Activated CD8-positive, alpha-beta memory T cell treated with anti-CD3 and anti-CD28 coated beads, Interleukin-2, amount 50 U/mL, for 24 hours (primary cell): ENCODE data around the gene ESPNL.

Source experiments
- DNase-seq: peaks from one replicate; pipeline ENCODE4 v3.0.0-alpha.2; 2020; ENCODE audit errors: extremely low read depth

The ESPNL gene

GRCh38 chr2:238097988-238098871 lies 1.9 kb upstream of the ESPNL start:
- DNase-seq, result no peak

DNA sequence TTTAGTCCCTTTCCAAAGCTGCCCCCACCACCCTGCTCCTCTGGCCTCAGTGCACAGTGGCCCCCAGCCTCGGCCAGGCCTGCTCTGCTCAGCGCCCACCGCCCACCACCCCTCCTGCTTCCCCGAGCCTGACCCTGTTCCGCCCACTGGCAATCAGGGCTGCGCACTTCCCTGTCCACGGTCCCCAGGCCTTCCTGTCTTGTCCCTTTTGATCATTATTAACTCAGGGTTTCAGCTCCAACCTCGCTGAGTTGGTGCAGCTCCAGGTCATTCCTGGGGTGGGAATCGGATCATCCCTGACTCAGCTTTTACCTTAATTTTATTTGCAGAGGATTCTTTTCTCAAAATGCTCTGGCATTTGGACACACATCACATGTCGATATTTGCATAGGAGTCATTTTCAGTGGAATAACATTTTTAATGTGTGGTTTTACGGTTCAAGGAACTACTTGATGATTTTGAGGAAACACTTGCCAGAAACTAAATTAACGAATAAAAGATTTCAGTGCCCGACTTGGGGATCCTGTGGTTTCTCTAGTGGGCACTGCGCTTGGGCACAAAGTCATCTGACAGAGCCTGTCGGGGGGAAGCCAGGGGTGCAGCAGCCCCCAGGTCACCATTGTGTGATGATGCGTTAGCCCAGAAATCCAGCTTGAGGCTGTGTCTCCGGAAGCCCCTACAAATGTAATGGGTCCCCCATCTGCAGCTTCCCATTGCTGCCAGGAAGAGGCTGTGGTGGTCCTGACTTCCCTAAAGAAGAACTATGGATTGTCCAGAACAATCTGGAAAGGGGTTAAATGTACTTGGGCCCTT lies 1.0 kb upstream of the ESPNL start:
- DNase-seq, result no peak

GRCh38 chr2:238099714-238100048 lies 459 bp upstream of the ESPNL start:
- DNase-seq, result no peak

DNA sequence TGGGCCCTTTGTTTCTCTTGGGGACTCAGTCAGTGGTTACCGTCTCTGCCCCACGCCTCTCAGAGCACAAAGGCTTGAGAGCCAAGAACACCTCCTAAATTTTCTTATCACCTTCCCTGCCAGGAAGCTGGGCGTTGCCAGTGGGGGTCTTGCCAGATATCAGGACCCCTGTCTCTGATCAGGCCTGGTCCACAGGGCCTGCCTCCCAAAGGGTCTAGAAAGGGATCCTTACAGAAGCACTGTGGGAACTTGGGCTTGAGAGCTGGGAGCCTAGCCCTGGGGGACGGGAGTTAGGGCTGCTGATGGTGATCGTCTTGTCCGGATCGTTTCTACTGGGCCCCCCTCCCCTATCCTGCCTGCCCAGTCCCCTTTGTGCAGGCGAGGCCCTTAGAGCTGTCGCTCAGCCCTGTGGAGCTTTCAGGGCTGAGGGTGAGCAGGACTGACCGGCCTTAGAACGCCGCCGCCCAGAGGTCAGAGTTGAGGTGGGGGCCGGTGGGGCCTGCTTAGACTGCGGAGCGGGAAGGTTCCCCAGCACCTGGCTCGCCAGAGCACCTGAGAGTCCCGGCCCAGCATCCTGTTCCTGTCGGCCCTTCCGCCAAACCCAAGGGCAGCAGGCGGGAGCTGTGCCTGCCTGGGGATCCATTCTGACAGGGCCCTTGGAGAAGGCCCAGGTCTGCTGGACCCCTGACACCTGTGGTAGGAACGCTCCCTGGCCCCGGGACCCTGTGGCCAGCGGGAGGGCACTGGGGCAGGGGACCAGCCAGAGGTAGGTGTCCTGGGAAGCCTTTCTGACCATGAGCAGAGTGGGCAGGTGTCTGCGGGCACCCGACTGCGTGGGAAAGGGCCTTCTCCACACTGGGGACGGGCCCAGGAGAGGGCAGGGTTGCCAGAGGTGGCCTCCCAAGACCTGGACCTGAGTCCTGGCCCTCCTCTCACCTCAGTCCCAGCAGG lies 956 bp downstream of the ESPNL start:
- DNase-seq, result no peak

- no peak for DNase-seq
Observed at GRCh38 chr2:238101891-238102841, 2.0 kb downstream of the ESPNL start.

DNA sequence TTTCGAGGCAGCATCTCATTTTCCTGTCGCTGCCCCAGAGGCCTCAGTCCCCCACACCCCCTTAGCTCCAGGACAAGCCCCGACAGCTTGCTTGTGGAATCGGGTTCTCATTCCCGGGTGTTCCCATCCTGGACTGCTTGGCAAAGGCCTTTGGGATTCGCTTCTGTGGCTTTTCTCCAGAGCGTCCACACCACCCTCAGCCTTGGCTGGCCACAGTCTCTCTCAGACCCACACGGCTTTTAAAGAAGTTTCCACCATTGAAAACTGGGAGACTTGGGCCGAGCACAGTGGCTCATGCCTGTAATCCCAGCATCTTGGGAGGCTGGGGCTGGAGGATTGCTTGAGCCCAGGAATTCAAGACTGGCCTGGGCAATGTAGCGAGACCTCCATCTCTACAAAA lies 2.7 kb downstream of the ESPNL start:
- DNase-seq, result no peak

GRCh38 chr2:238103465-238104225 lies 3.5 kb downstream of the ESPNL start:
- no peak for DNase-seq

- no peak for DNase-seq
Observed at GRCh38 chr2:238104226-238104690, 4.1 kb downstream of the ESPNL start.

DNA sequence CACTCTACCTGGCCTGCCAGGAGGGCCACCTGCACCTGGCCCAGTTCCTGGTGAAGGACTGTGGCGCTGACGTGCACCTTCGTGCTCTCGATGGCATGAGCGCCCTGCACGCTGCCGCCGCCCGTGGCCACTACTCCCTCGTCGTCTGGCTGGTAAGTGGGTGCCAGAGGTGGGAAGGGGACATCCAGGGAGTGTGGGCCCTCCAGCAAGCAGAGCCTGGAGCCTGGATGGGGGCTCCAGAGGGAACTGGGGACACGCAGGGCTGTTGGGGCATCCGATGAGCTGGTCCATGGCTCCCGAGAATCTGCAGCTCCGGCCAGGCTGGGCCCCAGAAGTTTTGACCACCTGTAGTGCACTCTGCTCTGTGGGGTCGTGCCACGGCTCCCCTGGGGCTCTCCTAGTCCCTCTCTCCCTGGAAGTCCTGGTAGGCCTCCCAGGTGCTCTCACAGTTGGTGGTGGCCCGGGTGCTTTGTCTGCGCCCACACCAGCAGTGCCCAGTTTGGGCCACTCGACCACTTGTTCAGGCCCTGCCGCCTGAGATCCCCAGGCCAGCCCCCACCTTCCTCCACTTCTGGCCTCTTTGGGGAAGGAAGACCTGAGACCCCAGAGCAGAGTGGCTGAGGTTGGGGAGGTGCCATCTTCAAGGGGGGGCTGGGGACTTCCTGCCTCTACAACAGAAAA lies 4.7 kb downstream of the ESPNL start:
- DNase-seq, result no peak

- no peak for DNase-seq
Observed at GRCh38 chr2:238105506-238106338, 5.6 kb downstream of the ESPNL start.

DNA sequence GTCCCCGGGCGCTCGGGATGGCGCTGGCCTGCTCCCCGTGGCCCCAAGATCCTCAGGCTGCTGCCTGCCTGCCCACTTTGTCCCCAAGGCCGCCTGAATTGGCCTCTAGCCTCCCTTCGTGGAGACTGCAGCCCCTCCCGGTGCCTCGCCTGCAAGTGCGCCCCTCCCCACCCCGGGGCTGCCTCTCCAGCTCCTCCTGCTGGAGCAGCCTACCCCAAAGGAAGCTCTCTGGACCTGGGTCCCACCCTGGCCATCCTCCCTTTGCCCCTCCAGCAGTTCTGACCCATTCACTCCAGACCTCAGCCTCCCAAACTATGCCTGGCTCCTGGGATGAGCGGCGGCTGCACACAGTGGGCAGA lies 6.2 kb downstream of the ESPNL start:
- DNase-seq, result no peak

DNA sequence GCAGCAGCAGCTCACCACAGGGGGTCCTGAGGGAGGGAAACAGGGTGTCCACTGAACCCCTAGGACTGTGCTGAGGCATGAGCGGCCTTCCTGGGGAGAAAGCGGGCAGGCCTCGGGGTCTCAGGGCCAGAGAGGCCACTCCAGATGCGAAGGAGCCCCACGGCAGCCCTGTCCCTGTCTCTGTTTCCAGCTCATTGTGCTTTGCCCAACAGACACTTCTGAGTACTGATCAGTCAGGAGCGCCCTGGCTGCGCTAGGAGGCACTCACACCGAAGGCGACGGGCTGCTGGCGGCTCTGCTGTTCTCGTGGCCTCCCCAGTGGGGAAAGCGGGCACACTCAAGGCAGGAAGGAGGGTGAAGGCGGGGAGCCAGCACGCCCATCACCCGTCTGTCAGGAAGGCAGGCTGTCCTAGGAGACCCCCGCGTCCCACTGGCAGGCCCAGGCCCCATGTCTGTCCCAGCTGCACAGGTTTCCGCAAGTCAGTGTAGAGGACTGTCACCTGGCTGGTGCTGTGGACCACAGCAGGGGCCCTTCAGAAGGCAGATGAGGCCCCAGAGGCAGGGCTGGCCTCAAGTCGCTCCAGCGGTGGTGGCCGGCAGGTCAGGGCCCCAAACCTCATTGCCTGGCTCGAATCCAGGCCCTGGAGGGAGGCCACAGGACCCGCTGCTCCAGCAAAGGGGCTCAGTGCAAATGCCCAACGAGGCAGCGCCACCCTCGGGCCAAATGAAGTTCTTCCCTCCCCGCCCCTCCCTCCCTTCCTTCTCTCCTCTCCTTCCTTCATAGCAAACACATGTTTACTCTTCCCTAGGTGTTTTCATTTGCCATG lies 6.8 kb downstream of the ESPNL start:
- DNase-seq, result no peak

DNA sequence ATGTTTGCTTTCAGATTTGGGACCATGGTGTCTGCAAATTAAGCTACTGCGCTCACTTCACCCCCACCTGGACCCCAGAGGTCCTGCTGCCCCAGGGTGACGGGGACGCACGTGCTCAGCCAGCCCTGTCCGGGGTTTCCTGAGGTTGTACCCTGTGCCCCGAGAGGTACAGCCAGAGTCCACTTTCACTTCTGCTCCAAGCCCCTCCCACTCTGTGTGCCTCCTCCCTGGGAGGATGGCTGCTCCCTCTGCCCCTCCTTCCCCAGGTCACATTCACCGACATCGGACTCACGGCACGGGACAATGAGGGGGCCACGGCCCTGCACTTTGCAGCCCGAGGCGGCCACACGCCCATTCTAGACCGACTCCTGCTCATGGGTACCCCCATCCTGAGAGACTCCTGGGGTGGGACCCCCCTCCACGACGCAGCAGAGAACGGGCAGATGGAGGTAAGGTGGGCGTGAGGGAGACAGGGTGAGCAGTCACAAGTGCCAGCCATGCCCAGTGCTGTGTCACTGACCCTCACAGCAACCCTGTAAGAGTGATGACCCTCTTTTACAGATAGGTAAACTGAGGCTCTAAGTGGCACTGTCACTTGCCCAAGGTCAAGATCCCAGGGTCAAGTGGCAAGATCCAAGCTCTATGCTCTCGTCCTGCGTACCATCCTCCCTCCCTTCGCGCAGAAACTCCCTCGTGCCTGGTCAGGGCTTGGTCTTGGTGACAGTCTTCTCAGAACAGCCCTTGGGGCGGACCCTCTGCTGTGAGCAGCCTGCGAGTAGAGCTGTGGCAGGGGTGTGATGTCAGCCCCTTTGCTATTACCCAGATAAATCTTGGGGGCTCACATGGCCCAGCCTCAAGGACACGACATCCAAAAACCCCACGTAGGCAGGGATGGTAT lies 7.6 kb downstream of the ESPNL start:
- DNase-seq, result no peak

DNA sequence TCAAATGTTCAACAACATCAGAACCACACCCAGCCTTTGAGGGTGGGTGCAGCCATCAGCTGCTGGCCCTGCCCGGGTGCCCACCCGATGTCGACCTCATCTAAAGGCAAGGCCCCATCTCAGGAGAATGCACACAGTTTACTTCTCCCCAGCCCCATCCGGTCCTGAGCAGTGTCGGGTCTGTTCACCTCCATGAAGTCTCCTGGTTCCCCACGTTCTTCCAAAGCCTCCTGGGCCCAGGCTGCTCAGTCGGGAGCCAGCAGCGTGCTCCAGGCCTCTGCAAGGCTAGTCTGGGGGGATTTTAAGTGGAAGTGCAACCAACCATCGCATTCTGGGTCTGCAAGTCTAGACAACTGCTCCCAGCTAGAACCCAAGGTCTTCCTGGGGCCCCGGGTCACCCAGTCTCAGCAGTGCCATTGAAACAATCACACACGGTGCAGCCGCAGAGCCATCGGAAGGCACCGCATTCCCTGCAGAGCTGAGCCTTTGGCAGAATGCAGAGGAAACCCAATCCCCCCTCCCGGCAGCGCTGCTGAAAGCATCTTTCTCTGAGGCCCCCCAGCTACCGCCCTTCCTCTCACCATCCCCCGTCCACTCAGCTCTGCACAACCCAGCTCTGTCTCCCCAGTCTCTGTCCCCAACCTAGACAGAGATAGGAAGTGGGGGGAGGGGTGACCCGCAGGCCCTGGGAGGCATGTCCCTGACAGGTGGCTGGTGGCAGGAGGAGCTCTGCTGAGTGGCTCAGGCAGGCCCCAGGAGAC lies 8.5 kb downstream of the ESPNL start:
- no peak for DNase-seq

DNA sequence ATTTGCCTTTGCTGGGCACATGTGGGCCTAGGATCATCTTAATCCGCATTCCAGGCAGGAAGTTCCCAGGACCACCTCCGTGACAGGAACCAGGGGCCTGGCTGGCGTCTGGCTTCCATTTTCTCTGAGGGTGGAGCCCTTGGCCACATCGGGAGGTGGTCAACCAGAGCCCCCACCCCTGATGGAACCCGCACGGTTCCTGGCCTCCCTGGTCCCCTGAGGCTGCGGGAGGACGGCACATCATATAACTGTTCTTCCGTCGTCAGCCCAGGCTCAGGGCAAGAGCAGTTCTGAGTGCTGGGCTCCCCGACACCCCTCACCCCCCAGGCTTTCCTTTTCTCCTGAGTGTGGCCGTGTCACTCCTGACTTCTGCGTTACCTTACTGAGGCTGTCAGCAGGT lies 13.5 kb downstream of the ESPNL start:
- no peak for DNase-seq

DNA sequence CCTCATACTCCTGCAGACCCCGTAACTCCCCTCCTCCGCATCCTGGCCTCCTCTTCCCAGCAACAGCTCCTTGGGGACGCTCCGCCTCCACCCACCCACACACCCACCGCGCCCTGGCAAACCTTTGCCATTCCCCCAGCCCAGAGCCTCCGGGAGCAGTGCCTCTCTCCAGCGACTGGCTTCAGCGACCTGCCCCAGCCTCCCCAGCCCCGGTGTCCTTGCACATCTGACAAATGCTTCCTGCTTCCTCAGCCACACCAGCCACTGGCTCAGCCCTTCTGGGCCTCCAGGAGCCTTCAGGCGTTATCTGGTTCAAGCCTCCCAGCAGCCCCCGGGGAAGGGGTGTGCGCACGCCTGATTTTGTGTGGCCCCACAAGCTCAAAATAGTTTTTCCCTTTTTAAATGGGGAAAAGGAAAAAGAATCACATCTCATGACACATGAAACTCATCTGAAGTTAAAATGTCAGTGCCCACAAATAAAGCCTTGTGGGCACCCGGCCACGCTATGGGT lies 14.2 kb downstream of the ESPNL start:
- no peak for DNase-seq
